Urinary bladder (tissue), 4 donors: Measurements from ENCODE around the gene RTCB. TPM values are rescaled to one million over a fixed set of nuclear protein-coding genes. Genes with fewer than 3 reads are reported as not detected.
"Not testable (repeated sequence)": the region's sequence is repeated elsewhere in the genome, so short reads cannot be mapped to it uniquely, and the experiment has no call there.

ENCODE experiments used
- DNase-seq: peaks from one replicate; pipeline ENCODE4 v3.0.0-alpha.2; 2015; ENCODE audit errors: extremely low spot score
- H3K27ac ChIP-seq: one replicate; pipeline ENCODE4 v1.5.1; 2013; ENCODE audit warnings: low read depth, mild to moderate bottlenecking, moderate library complexity
- H3K36me3 ChIP-seq: one replicate; pipeline ENCODE4 v1.6.1; 2013; ENCODE audit warnings: mild to moderate bottlenecking, moderate library complexity; ENCODE audit not compliant: insufficient read depth
- H3K4me1 ChIP-seq: one replicate; pipeline ENCODE4 v1.6.1; 2013; ENCODE audit warnings: mild to moderate bottlenecking, moderate library complexity; ENCODE audit not compliant: insufficient read depth
- H3K4me3 ChIP-seq: one replicate; pipeline ENCODE4 v1.5.1; 2013; ENCODE audit warnings: low read depth, low read length
- WGBS: extraction: QIAGEN DNeasy Blood & Tissue Kit; methylation state at CpG from one replicate; pipeline ENCODE4 v1.1.7; 2013; 5-methylcytosine and 5-hydroxymethylcytosine counted together
- polyA plus RNA-seq: library from polyadenylated mRNA; stranded (reverse); fragments of 200-250 nt; gene quantifications from one replicate; pipeline ENCODE4 v1.2.3, GENCODE V29; 2013
- total RNA-seq: library from RNA; depleted of rRNA; stranded (reverse); fragments of >200 nt; gene quantifications from one replicate; pipeline ENCODE4 v1.2.3, GENCODE V29; 2014
- donor health status: healthy with polysubstance abuse.
- donor health status: healthy.

Gene RTCB
- total and polyA plus RNA-seq, 2 donors, result 59.9 to 69.5 TPM

- Histone ChIP-seq H3K27ac (no peak overlapping the region), H3K4me3 (no peak overlapping the region), H3K36me3 (no peaks in the 10 kb centered on the region), H3K4me1 (no peaks in the 10 kb centered on the region)
- 80% methylated on average over 7 of the region's 7 CpGs for WGBS
- no peak for DNase-seq
Measured at GRCh38 chr22:32375678-32376450, 36.2 kb downstream of the RTCB start.

- Histone ChIP-seq H3K36me3 (no peaks in the 10 kb centered on the region), H3K4me3 (no peak overlapping the region), H3K4me1 (no peaks in the 10 kb centered on the region), H3K27ac (no peak overlapping the region)
- DNase-seq, result no peak
- WGBS, result 90% methylated on average over 5 of the region's 5 CpGs
Measured at GRCh38 chr22:32364210-32364609, 47.8 kb downstream of the RTCB start.

GRCh38 chr22:32361257-32361656 lies 50.8 kb downstream of the RTCB start:
- WGBS, result 87% methylated on average over 2 of the region's 2 CpGs
- Histone ChIP-seq H3K4me3 (no peak overlapping the region), H3K27ac (no peak overlapping the region), H3K4me1 (no peaks in the 10 kb centered on the region), H3K36me3 (no peaks in the 10 kb centered on the region)
- no peak for DNase-seq

- DNase-seq, H3K4me1 ChIP-seq, H3K27ac ChIP-seq, H3K4me3 ChIP-seq, H3K36me3 ChIP-seq: not testable (repeated sequence)
- 82% methylated on average over 11 of the region's 11 CpGs for WGBS
Measured at GRCh38 chr22:32360096-32360495, 52.0 kb downstream of the RTCB start.

- 74% methylated on average over 9 of the region's 9 CpGs for WGBS
Measured at GRCh38 chr22:32357567-32357966, 54.5 kb downstream of the RTCB start, which contains the start of gene RFPL3. Gene RFPL3 (plus strand): TSS chr22:32357867. CDS start chr22:32358072, 205 bp downstream.

GRCh38 chr22:32355760-32356159 lies 56.3 kb downstream of the RTCB start:
- 75% methylated on average over 3 of the region's 3 CpGs for WGBS
- Histone ChIP-seq H3K4me1 (no peaks in the 10 kb centered on the region), H3K4me3 (no peak overlapping the region), H3K27ac (no peak overlapping the region), H3K36me3 (no peaks in the 10 kb centered on the region)
- DNase-seq, result no peak

More at GRCh38 chr22:32357567-32357966, 54.5 kb downstream of the RTCB start, which contains the start of gene RFPL3:
- H3K4me3 ChIP-seq, H3K27ac ChIP-seq, H3K36me3 ChIP-seq, H3K4me1 ChIP-seq, DNase-seq: not testable (repeated sequence)

- peak overlapping the region; percentile 4 for H3K4me3 ChIP-seq
- 86% methylated on average over 30 of the region's 30 CpGs for WGBS
Measured at GRCh38 chr22:32354360-32355351, 57.4 kb downstream of the RTCB start.

GRCh38 chr22:32353840-32354239 lies 58.2 kb downstream of the RTCB start:
- peak overlapping the region; percentile 4 for H3K4me3 ChIP-seq
- 93% methylated on average over 19 of the region's 19 CpGs for WGBS

More at GRCh38 chr22:32354360-32355351, 57.4 kb downstream of the RTCB start:
- Histone ChIP-seq H3K27ac (no peak overlapping the region), H3K4me1 (no peaks in the 10 kb centered on the region), H3K36me3 (no peaks in the 10 kb centered on the region)
- no peak for DNase-seq

GRCh38 chr22:32353292-32353691 lies 58.8 kb downstream of the RTCB start:
- no peaks in the 10 kb centered on the region for H3K4me1 ChIP-seq
- WGBS, result 94% methylated on average over 28 of the region's 28 CpGs
- H3K4me3 ChIP-seq, result no peak overlapping the region
- no peaks in the 10 kb centered on the region for H3K36me3 ChIP-seq
- no peak for DNase-seq
- no peak overlapping the region for H3K27ac ChIP-seq

More at GRCh38 chr22:32353840-32354239, 58.2 kb downstream of the RTCB start:
- Histone ChIP-seq H3K4me1 (no peaks in the 10 kb centered on the region), H3K36me3 (no peaks in the 10 kb centered on the region), H3K27ac (no peak overlapping the region)
- no peak for DNase-seq

GRCh38 chr22:32352681-32353080 lies 59.4 kb downstream of the RTCB start:
- no peaks in the 10 kb centered on the region for H3K4me1 ChIP-seq
- H3K27ac ChIP-seq, result no peak overlapping the region
- no peak for DNase-seq
- WGBS, result 95% methylated on average over 14 of the region's 14 CpGs
- no peak overlapping the region for H3K4me3 ChIP-seq
- H3K36me3 ChIP-seq, result no peaks in the 10 kb centered on the region

GRCh38 chr22:32351875-32352274 lies 60.2 kb downstream of the RTCB start:
- not testable (repeated sequence) for H3K4me1 ChIP-seq, DNase-seq, H3K4me3 ChIP-seq, H3K36me3 ChIP-seq, H3K27ac ChIP-seq
- WGBS, result 88% methylated on average over 1 of the region's 1 CpG

- Histone ChIP-seq H3K4me3 (no peak overlapping the region), H3K27ac (no peak overlapping the region), H3K36me3 (no peaks in the 10 kb centered on the region), H3K4me1 (no peaks in the 10 kb centered on the region)
- no peak for DNase-seq
- 80% methylated on average over 6 of the region's 6 CpGs for WGBS
Measured at GRCh38 chr22:32348031-32348611, 63.9 kb downstream of the RTCB start.

- WGBS, result 62% methylated on average over 5 of the region's 5 CpGs
- Histone ChIP-seq H3K4me3 (no peak overlapping the region), H3K27ac (no peak overlapping the region), H3K4me1 (no peaks in the 10 kb centered on the region), H3K36me3 (no peaks in the 10 kb centered on the region)
- DNase-seq, result no peak
Measured at GRCh38 chr22:32343941-32344340, 68.1 kb downstream of the RTCB start.
